ENCODE data around the gene TMEM135. TPM values are rescaled to one million over a fixed set of nuclear protein-coding genes. Genes with fewer than 3 reads are reported as not detected.

The TMEM135 gene
- total RNA-seq, 1 experiment from 2014 or later = 65.5 TPM

DNA sequence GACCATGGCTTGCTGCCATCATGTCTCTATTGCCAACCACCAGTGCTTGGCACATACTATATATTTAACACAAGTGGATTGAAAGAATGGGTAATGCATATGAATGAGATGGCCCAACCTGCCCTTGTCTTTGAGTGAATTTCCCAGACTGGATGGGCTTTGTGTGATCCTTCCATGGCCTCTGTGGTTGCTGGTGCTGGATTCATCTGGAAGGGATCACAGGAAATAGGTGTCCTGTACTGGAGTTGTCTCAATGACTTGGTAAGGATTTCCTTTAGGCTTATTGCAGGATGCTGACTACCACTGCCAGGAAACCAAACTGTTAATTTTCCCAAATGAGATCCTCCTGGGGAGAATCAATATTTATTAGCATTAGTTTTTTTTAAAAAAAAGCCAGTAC lies 328.6 kb downstream of the TMEM135 start:
- Histone ChIP-seq H3K36me3 (ENCODE audit: control insufficient read depth, insufficient read depth, low read length) (no peaks in the 10 kb centered on the region), H3K27ac (ENCODE audit: low read length) (no peak overlapping the region), H3K4me1 (ENCODE audit: control insufficient read depth, insufficient read depth, low read length) (no peaks in the 10 kb centered on the region), H3K4me3 (ENCODE audit: low read depth in 2 of 2, low read length in 2 of 2) (no peak overlapping the region), H3K27me3 (ENCODE audit: control insufficient read depth, insufficient read depth, low read length) (peaks cover 8% of the 10 kb centered on the region), H3K9me3 (ENCODE audit: control insufficient read depth, insufficient read depth, low read depth, low read length) (no peaks in the 10 kb centered on the region)
- ATAC-seq = no peak
- ChIA-PET CTCF (no interaction called here), POLR2A (no interaction called here)
- in situ Hi-C loops (cut with HindIII; ENCODE audit: low pct_unique_long_range_greater_than_20kb, low sequenced_read_pairs) (no loop called here), intact Hi-C loops (cut with micrococcal nuclease; ENCODE audit: unreplicated experiment) (no loop called here)
- no peak for DNase-seq (ENCODE audit: low read depth, low spot score)
- TF ChIP-seq, protein P1, sequence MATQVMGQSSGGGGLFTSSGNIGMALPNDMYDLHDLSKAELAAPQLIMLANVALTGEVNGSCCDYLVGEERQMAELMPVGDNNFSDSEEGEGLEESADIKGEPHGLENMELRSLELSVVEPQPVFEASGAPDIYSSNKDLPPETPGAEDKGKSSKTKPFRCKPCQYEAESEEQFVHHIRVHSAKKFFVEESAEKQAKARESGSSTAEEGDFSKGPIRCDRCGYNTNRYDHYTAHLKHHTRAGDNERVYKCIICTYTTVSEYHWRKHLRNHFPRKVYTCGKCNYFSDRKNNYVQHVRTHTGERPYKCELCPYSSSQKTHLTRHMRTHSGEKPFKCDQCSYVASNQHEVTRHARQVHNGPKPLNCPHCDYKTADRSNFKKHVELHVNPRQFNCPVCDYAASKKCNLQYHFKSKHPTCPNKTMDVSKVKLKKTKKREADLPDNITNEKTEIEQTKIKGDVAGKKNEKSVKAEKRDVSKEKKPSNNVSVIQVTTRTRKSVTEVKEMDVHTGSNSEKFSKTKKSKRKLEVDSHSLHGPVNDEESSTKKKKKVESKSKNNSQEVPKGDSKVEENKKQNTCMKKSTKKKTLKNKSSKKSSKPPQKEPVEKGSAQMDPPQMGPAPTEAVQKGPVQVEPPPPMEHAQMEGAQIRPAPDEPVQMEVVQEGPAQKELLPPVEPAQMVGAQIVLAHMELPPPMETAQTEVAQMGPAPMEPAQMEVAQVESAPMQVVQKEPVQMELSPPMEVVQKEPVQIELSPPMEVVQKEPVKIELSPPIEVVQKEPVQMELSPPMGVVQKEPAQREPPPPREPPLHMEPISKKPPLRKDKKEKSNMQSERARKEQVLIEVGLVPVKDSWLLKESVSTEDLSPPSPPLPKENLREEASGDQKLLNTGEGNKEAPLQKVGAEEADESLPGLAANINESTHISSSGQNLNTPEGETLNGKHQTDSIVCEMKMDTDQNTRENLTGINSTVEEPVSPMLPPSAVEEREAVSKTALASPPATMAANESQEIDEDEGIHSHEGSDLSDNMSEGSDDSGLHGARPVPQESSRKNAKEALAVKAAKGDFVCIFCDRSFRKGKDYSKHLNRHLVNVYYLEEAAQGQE (IDR thresholded peaks at IDR 0.05; ENCODE audit: insufficient read depth in 1 of 2, low read depth in 2 of 2, low read length in 1 of 2) = no peak
- TF ChIP-seq, protein P2, sequence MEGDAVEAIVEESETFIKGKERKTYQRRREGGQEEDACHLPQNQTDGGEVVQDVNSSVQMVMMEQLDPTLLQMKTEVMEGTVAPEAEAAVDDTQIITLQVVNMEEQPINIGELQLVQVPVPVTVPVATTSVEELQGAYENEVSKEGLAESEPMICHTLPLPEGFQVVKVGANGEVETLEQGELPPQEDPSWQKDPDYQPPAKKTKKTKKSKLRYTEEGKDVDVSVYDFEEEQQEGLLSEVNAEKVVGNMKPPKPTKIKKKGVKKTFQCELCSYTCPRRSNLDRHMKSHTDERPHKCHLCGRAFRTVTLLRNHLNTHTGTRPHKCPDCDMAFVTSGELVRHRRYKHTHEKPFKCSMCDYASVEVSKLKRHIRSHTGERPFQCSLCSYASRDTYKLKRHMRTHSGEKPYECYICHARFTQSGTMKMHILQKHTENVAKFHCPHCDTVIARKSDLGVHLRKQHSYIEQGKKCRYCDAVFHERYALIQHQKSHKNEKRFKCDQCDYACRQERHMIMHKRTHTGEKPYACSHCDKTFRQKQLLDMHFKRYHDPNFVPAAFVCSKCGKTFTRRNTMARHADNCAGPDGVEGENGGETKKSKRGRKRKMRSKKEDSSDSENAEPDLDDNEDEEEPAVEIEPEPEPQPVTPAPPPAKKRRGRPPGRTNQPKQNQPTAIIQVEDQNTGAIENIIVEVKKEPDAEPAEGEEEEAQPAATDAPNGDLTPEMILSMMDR (IDR thresholded peaks at IDR 0.05) = no peak
- TF ChIP-seq TCF7L2 (IDR thresholded peaks at IDR 0.05; ENCODE audit: low read depth, low read length) = no peak
- no peak for TF ChIP-seq POLR2AphosphoS5 (IDR thresholded peaks at IDR 0.05; ENCODE audit: low read depth, low read length)
- TF ChIP-seq SIN3A (IDR thresholded peaks at IDR 0.05; ENCODE audit: borderline replicate concordance, insufficient read depth, low read depth, low read length) = no peak
- BruUV-seq (replicated peaks) = no TSS peak

DNA sequence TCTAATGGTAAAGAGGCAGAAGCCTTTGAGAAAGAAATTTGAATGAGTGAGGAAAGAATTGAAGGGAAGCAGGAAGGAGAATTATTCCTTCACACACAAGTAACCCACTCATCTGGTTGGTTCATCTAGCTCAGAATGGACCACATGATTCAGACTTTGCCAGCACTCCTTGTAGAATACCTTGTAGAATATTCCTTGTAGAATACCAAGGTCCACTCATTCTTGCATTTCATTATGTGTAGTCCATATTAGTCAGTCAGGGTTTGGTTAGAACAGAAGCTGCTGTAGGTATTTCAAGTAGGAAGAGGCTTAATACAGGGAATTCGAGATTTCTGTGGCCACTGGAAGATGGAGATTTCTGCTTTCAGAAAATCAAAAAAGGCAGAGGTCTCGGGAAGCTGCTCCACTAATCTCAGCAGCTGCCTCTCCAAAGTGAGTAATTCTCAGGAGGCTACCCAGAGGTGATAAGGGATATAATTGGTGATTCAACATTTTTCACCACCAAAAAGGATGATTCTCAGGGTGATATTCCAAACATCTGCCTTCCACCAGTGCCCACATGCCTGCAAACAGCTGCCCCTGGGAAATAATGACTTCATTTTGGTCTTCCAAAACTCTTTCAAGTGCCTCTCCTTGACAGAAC lies 329.1 kb downstream of the TMEM135 start:
- CTCF ChIA-PET = no interaction called here
- in situ Hi-C loops (cut with HindIII; ENCODE audit: low pct_unique_long_range_greater_than_20kb, low sequenced_read_pairs) = no loop called here
- no peak overlapping the region for H3K4me3 ChIP-seq (ENCODE audit: low read depth in 2 of 2, low read length in 2 of 2)
- H3K36me3 ChIP-seq (ENCODE audit: control insufficient read depth, insufficient read depth, low read length) = no peaks in the 10 kb centered on the region
- no peaks in the 10 kb centered on the region for H3K9me3 ChIP-seq (ENCODE audit: control insufficient read depth, insufficient read depth, low read depth, low read length)
- DNase-seq (ENCODE audit: low read depth, low spot score) (no peak), ATAC-seq (no peak)
- peaks cover 13% of the 10 kb centered on the region for H3K27me3 ChIP-seq (ENCODE audit: control insufficient read depth, insufficient read depth, low read length)
- no TSS peak for BruUV-seq (replicated peaks)
- no peaks in the 10 kb centered on the region for H3K4me1 ChIP-seq (ENCODE audit: control insufficient read depth, insufficient read depth, low read length)
- intact Hi-C loops (cut with micrococcal nuclease; ENCODE audit: unreplicated experiment) = no loop called here
- POLR2A ChIA-PET = no interaction called here
- TF ChIP-seq TCF7L2 (IDR thresholded peaks at IDR 0.05; ENCODE audit: low read depth, low read length) (no peak), POLR2AphosphoS5 (IDR thresholded peaks at IDR 0.05; ENCODE audit: low read depth, low read length) (no peak), SIN3A (IDR thresholded peaks at IDR 0.05; ENCODE audit: borderline replicate concordance, insufficient read depth, low read depth, low read length) (no peak)
- TF ChIP-seq, protein P2 (IDR thresholded peaks at IDR 0.05) = no peak
- TF ChIP-seq, protein P1 (IDR thresholded peaks at IDR 0.05; ENCODE audit: insufficient read depth in 1 of 2, low read depth in 2 of 2, low read length in 1 of 2) = no peak
- no peak overlapping the region for H3K27ac ChIP-seq (ENCODE audit: low read length)
